ENCODE measurements around the gene SYDE2.
"Not testable (repeated sequence)": the region's sequence is repeated elsewhere in the genome, so short reads cannot be mapped to it uniquely, and the experiment has no call there.

SYDE2 gene, protein sequence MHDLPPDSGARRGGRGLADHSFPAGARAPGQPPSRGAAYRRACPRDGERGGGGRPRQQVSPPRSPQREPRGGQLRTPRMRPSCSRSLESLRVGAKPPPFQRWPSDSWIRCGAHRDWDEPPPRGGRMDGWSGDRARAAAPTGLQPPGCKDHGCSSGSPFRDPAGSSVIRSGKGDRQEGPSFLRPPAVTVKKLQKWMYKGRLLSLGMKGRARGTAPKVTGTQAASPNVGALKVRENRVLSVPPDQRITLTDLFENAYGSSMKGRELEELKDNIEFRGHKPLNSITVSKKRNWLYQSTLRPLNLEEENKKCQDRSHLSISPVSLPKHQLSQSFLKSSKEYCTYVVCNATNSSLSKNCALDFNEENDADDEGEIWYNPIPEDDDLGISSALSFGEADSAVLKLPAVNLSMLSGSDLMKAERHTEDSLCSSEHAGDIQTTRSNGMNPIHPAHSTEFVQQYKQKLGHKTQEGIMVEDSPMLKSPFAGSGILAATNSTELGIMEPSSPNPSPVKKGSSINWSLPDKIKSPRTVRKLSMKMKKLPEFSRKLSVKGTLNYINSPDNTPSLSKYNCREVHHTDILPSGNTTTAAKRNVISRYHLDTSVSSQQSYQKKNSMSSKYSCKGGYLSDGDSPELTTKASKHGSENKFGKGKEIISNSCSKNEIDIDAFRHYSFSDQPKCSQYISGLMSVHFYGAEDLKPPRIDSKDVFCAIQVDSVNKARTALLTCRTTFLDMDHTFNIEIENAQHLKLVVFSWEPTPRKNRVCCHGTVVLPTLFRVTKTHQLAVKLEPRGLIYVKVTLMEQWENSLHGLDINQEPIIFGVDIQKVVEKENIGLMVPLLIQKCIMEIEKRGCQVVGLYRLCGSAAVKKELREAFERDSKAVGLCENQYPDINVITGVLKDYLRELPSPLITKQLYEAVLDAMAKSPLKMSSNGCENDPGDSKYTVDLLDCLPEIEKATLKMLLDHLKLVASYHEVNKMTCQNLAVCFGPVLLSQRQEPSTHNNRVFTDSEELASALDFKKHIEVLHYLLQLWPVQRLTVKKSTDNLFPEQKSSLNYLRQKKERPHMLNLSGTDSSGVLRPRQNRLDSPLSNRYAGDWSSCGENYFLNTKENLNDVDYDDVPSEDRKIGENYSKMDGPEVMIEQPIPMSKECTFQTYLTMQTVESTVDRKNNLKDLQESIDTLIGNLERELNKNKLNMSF

GRCh38 chr1:85200463-85201339 lies at the start of gene SYDE2:
Gene SYDE2 (minus strand): TSS chr1:85201016. CDS start chr1:85200996, 20 bp downstream.
- no peaks in the 10 kb centered on the region for H3K9me3 Mint-ChIP-seq
- no peaks in the 10 kb centered on the region for H3K36me3 Mint-ChIP-seq (ENCODE audit: low read depth)
- peaks cover 51% of the 10 kb centered on the region for H3K27me3 Mint-ChIP-seq (ENCODE audit: low read depth)
- peak within 1 kb of the TSS; percentile 89 for H3K27ac Mint-ChIP-seq
- H3K4me1 Mint-ChIP-seq (ENCODE audit: low read depth), result peaks cover 12% of the 10 kb centered on the region
- H3K4me3 Mint-ChIP-seq, result peak within 1 kb of the TSS; percentile 95

DNA sequence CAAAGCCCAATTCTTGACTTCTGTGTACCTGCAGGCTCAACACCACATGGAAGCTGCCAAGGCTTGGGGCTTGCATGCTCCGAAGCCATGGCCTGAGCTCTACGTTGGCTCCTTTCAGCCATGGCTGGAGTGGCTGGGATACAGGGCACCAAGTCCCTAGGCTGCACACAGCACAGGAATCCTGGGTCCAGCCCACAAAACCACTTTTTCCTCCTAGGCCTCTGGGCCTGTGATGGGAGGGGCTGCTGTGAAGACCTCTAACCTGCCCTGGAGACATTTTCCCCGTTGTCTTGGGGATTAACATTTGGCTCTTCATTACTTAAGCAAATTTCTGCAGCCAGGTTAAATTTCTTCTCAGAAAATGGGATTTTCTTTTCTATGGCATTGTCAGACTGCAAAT lies 48.2 kb upstream of the SYDE2 start:
- H3K27me3 Mint-ChIP-seq (ENCODE audit: low read depth); H3K4me1 Mint-ChIP-seq (ENCODE audit: low read depth); H3K4me3 Mint-ChIP-seq; H3K27ac Mint-ChIP-seq; H3K9me3 Mint-ChIP-seq: not testable (repeated sequence)
- H3K36me3 Mint-ChIP-seq (ENCODE audit: low read depth), result peaks cover 21% of the 10 kb centered on the region

- Mint-ChIP-seq H3K9me3 (peaks cover 3% of the 10 kb centered on the region), H3K36me3 (ENCODE audit: low read depth) (peaks cover 16% of the 10 kb centered on the region), H3K27ac (no peak overlapping the region), H3K4me1 (ENCODE audit: low read depth) (peaks cover 4% of the 10 kb centered on the region), H3K27me3 (ENCODE audit: low read depth) (no peaks in the 10 kb centered on the region), H3K4me3 (no peak overlapping the region)
Measured at GRCh38 chr1:85245891-85246290, 45.1 kb upstream of the SYDE2 start.

GRCh38 chr1:85245456-85245855 lies 44.6 kb upstream of the SYDE2 start:
- Mint-ChIP-seq H3K4me1 (ENCODE audit: low read depth) (peaks cover 8% of the 10 kb centered on the region), H3K4me3 (no peak overlapping the region), H3K9me3 (peaks cover 3% of the 10 kb centered on the region), H3K27me3 (ENCODE audit: low read depth) (no peaks in the 10 kb centered on the region), H3K27ac (no peak overlapping the region), H3K36me3 (ENCODE audit: low read depth) (peaks cover 11% of the 10 kb centered on the region)

- Mint-ChIP-seq H3K27me3 (ENCODE audit: low read depth) (no peaks in the 10 kb centered on the region), H3K9me3 (peaks cover 2% of the 10 kb centered on the region), H3K36me3 (ENCODE audit: low read depth) (peaks cover 3% of the 10 kb centered on the region), H3K27ac (peak overlapping the region; percentile 10), H3K4me1 (ENCODE audit: low read depth) (peaks cover 9% of the 10 kb centered on the region), H3K4me3 (no peak overlapping the region)
Measured at GRCh38 chr1:85244271-85245061, 43.6 kb upstream of the SYDE2 start.

- no peak overlapping the region for H3K27ac Mint-ChIP-seq
- no peaks in the 10 kb centered on the region for H3K27me3 Mint-ChIP-seq (ENCODE audit: low read depth)
- H3K4me3 Mint-ChIP-seq, result no peak overlapping the region
- H3K4me1 Mint-ChIP-seq (ENCODE audit: low read depth), result peaks cover 9% of the 10 kb centered on the region
- H3K9me3 Mint-ChIP-seq, result no peaks in the 10 kb centered on the region
- H3K36me3 Mint-ChIP-seq (ENCODE audit: low read depth), result peaks cover 2% of the 10 kb centered on the region
Measured at GRCh38 chr1:85243372-85243771, 42.6 kb upstream of the SYDE2 start.

DNA sequence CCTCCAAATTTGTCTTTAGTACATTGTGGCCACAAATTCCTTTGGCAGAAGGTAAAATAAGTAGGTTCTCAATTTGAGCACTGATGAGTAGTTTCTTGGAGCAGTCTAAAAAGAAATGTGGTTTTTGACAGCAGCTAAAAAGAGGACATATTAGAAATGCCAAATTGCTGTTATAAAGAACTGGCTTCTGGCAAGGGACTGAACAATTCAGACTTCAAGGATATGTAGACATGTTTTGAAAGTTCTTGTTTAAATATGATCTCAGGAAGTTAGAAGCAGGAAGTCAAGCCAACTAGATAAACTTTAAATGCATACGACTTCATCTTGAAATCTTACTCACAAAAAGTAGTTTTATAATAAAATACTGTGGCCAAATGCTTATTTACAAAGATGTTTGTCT lies 39.8 kb upstream of the SYDE2 start:
- Mint-ChIP-seq H3K4me1 (ENCODE audit: low read depth) (peaks cover 9% of the 10 kb centered on the region), H3K9me3 (no peaks in the 10 kb centered on the region), H3K4me3 (no peak overlapping the region), H3K27me3 (ENCODE audit: low read depth) (peaks cover 8% of the 10 kb centered on the region), H3K27ac (peak overlapping the region; percentile 9), H3K36me3 (ENCODE audit: low read depth) (peaks cover 2% of the 10 kb centered on the region)

DNA sequence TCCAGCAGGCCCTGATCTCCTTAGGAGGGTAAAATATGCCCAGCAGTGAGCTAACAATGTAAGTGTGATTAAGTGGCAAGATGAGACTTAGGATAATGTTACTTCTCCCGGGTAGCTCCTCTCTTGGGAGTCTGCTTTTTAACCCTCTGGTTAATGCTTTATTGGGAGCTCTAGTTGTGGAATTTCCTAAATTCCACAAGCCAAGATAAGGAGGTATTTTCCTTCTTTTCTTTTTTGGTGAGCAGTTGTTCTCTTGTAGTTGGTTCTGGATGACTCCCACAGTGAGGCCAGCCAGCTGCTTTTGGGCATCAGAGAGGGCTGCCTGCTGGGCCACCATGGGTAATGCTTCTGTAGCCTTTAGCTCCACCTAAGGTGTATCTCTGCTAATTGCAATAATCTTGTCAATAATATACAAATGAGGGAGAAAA lies 39.4 kb upstream of the SYDE2 start:
- Mint-ChIP-seq H3K4me3 (no peak overlapping the region), H3K27me3 (ENCODE audit: low read depth) (peaks cover 8% of the 10 kb centered on the region), H3K4me1 (ENCODE audit: low read depth) (peaks cover 9% of the 10 kb centered on the region), H3K27ac (peak overlapping the region; percentile 9), H3K36me3 (ENCODE audit: low read depth) (peaks cover 2% of the 10 kb centered on the region), H3K9me3 (no peaks in the 10 kb centered on the region)

GRCh38 chr1:85237613-85238012 lies 36.8 kb upstream of the SYDE2 start:
- Mint-ChIP-seq H3K27me3 (ENCODE audit: low read depth) (peaks cover 8% of the 10 kb centered on the region), H3K27ac (no peak overlapping the region), H3K9me3 (no peaks in the 10 kb centered on the region), H3K36me3 (ENCODE audit: low read depth) (peaks cover 2% of the 10 kb centered on the region), H3K4me1 (ENCODE audit: low read depth) (peaks cover 9% of the 10 kb centered on the region), H3K4me3 (no peak overlapping the region)

DNA sequence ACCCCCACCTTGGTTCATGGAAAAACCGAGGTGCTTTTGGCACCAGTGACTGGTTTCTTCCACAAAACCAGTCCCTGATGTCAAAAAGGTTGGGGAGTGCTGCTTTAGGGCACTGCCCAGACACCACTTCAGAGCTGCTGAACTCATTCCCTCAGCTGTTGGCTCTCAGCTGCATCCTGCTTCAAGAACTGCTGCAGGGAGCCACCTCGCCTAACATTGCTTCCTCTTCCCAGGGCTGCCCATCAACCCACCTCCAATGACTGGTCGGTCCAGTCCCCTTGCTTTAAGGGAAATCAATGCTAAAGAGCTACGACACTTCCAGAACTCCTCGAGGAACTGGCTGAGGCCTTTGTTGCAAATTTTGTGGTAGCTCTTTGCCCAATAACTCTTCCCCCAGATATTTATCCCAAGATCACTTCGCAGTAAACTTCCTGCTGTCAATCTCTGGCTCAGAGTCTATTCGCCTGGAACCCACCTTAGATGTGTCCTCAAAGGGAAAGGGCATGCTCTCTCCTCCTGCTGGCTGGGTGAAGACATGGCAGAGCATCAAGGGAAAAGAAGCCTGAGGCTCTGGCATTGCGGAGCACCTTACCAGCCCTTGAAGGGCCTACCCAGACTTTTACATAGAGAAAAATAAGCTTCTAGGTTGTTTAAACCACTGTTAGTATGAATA lies 29.6 kb upstream of the SYDE2 start:
- Mint-ChIP-seq H3K27ac (no peak overlapping the region), H3K36me3 (ENCODE audit: low read depth) (no peaks in the 10 kb centered on the region), H3K4me1 (ENCODE audit: low read depth) (no peaks in the 10 kb centered on the region), H3K4me3 (no peak overlapping the region), H3K27me3 (ENCODE audit: low read depth) (peaks cover 9% of the 10 kb centered on the region), H3K9me3 (no peaks in the 10 kb centered on the region)

- no peak overlapping the region for H3K27ac Mint-ChIP-seq
- no peak overlapping the region for H3K4me3 Mint-ChIP-seq
Measured at GRCh38 chr1:85229574-85230097, 28.8 kb upstream of the SYDE2 start.

DNA sequence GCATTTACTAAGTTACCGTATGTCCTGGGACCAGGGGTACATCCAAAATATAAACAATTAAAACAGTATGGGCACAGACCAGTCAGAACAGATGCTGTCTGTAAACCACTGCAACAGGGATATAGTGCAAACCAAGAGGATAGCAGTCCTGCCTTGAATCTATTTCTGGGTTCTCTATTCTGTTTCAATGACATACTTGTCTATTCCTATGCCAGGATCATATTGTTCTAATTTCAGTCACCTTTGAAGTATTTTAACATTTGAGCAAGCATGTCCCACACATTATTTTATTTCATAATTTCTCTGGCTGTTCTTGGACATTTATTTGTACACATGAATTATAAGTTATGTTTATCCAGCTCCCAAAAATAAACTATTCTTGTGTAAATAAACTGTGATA lies 28.2 kb upstream of the SYDE2 start:
- Mint-ChIP-seq H3K27ac (no peak overlapping the region), H3K27me3 (ENCODE audit: low read depth) (peaks cover 15% of the 10 kb centered on the region), H3K4me3 (no peak overlapping the region), H3K9me3 (no peaks in the 10 kb centered on the region), H3K4me1 (ENCODE audit: low read depth) (no peaks in the 10 kb centered on the region), H3K36me3 (ENCODE audit: low read depth) (no peaks in the 10 kb centered on the region)

More at GRCh38 chr1:85229574-85230097, 28.8 kb upstream of the SYDE2 start:
- Mint-ChIP-seq H3K9me3 (no peaks in the 10 kb centered on the region), H3K36me3 (ENCODE audit: low read depth) (no peaks in the 10 kb centered on the region), H3K27me3 (ENCODE audit: low read depth) (peaks cover 10% of the 10 kb centered on the region), H3K4me1 (ENCODE audit: low read depth) (no peaks in the 10 kb centered on the region)
